ENCODE measurements around the gene TMEM30B. TPM values are rescaled to one million over a fixed set of nuclear protein-coding genes. Genes with fewer than 3 reads are reported as not detected.

Gene TMEM30B
- total RNA-seq, 1 donor from 2014 or later: 9.3 TPM

- no peak for TF ChIP-seq CTCF (IDR thresholded peaks at IDR 0.05)
- Mint-ChIP-seq H3K27me3 (ENCODE audit: low read depth) (no peaks in the 10 kb centered on the region), H3K27ac (ENCODE audit: unreplicated experiment) (no peak overlapping the region), H3K4me1 (ENCODE audit: low read depth) (peaks cover 7% of the 10 kb centered on the region), H3K9me3 (ENCODE audit: low read depth) (no peaks in the 10 kb centered on the region), H3K4me3 (ENCODE audit: unreplicated experiment) (no peak overlapping the region), H3K36me3 (ENCODE audit: low read depth) (peaks cover 6% of the 10 kb centered on the region)
- no peak for DNase-seq (ENCODE audit: low spot score)
Measured at GRCh38 chr14:61300209-61300608, 19.1 kb upstream of the TMEM30B start.

- Mint-ChIP-seq H3K27me3 (ENCODE audit: low read depth) (no peaks in the 10 kb centered on the region), H3K9me3 (ENCODE audit: low read depth) (no peaks in the 10 kb centered on the region), H3K4me3 (ENCODE audit: unreplicated experiment) (no peak overlapping the region), H3K36me3 (ENCODE audit: low read depth) (peaks cover 3% of the 10 kb centered on the region), H3K4me1 (ENCODE audit: low read depth) (peaks cover 7% of the 10 kb centered on the region), H3K27ac (ENCODE audit: unreplicated experiment) (no peak overlapping the region)
- DNase-seq (ENCODE audit: low spot score): no peak
- no peak for TF ChIP-seq CTCF (IDR thresholded peaks at IDR 0.05)
Measured at GRCh38 chr14:61298824-61299223, 17.7 kb upstream of the TMEM30B start.

GRCh38 chr14:61297581-61297980, 16.4 kb upstream of the TMEM30B start:
- Mint-ChIP-seq H3K9me3 (ENCODE audit: low read depth) (no peaks in the 10 kb centered on the region), H3K27me3 (ENCODE audit: low read depth) (no peaks in the 10 kb centered on the region), H3K4me3 (ENCODE audit: unreplicated experiment) (no peak overlapping the region), H3K4me1 (ENCODE audit: low read depth) (peaks cover 7% of the 10 kb centered on the region), H3K36me3 (ENCODE audit: low read depth) (no peaks in the 10 kb centered on the region), H3K27ac (ENCODE audit: unreplicated experiment) (no peak overlapping the region)
- no peak for TF ChIP-seq CTCF (IDR thresholded peaks at IDR 0.05)
- DNase-seq (ENCODE audit: low spot score): no peak

GRCh38 chr14:61296719-61297502, 15.8 kb upstream of the TMEM30B start:
- Mint-ChIP-seq H3K27me3 (ENCODE audit: low read depth) (no peaks in the 10 kb centered on the region), H3K4me1 (ENCODE audit: low read depth) (peaks cover 7% of the 10 kb centered on the region), H3K36me3 (ENCODE audit: low read depth) (no peaks in the 10 kb centered on the region), H3K27ac (ENCODE audit: unreplicated experiment) (peak overlapping the region; percentile 49), H3K9me3 (ENCODE audit: low read depth) (no peaks in the 10 kb centered on the region), H3K4me3 (ENCODE audit: unreplicated experiment) (no peak overlapping the region)
- peak; percentile 89 for TF ChIP-seq CTCF (IDR thresholded peaks at IDR 0.05)
- DNase-seq (ENCODE audit: low spot score): no peak

GRCh38 chr14:61296151-61296550, 15.0 kb upstream of the TMEM30B start:
- Mint-ChIP-seq H3K4me1 (ENCODE audit: low read depth) (peaks cover 7% of the 10 kb centered on the region), H3K9me3 (ENCODE audit: low read depth) (no peaks in the 10 kb centered on the region), H3K27ac (ENCODE audit: unreplicated experiment) (no peak overlapping the region), H3K4me3 (ENCODE audit: unreplicated experiment) (no peak overlapping the region), H3K36me3 (ENCODE audit: low read depth) (no peaks in the 10 kb centered on the region), H3K27me3 (ENCODE audit: low read depth) (no peaks in the 10 kb centered on the region)
- DNase-seq (ENCODE audit: low spot score): no peak
- TF ChIP-seq CTCF (IDR thresholded peaks at IDR 0.05): no peak

All from chondrocyte (in vitro differentiated cells).